Activated CD4-positive, alpha-beta T cell treated with anti-CD3 and anti-CD28 coated beads, Interleukin-2, amount 50 U/mL, for 1 hour (primary cell): ENCODE measurements around the gene SECISBP2.
"Not testable (repeated sequence)": the region's sequence is repeated elsewhere in the genome, so short reads cannot be mapped to it uniquely, and the experiment has no call there.

Experiments
- DNase-seq: peaks from one replicate; pipeline ENCODE4 v3.0.0-alpha.2; 2020

Gene SECISBP2, protein sequence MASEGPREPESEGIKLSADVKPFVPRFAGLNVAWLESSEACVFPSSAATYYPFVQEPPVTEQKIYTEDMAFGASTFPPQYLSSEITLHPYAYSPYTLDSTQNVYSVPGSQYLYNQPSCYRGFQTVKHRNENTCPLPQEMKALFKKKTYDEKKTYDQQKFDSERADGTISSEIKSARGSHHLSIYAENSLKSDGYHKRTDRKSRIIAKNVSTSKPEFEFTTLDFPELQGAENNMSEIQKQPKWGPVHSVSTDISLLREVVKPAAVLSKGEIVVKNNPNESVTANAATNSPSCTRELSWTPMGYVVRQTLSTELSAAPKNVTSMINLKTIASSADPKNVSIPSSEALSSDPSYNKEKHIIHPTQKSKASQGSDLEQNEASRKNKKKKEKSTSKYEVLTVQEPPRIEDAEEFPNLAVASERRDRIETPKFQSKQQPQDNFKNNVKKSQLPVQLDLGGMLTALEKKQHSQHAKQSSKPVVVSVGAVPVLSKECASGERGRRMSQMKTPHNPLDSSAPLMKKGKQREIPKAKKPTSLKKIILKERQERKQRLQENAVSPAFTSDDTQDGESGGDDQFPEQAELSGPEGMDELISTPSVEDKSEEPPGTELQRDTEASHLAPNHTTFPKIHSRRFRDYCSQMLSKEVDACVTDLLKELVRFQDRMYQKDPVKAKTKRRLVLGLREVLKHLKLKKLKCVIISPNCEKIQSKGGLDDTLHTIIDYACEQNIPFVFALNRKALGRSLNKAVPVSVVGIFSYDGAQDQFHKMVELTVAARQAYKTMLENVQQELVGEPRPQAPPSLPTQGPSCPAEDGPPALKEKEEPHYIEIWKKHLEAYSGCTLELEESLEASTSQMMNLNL

DNA sequence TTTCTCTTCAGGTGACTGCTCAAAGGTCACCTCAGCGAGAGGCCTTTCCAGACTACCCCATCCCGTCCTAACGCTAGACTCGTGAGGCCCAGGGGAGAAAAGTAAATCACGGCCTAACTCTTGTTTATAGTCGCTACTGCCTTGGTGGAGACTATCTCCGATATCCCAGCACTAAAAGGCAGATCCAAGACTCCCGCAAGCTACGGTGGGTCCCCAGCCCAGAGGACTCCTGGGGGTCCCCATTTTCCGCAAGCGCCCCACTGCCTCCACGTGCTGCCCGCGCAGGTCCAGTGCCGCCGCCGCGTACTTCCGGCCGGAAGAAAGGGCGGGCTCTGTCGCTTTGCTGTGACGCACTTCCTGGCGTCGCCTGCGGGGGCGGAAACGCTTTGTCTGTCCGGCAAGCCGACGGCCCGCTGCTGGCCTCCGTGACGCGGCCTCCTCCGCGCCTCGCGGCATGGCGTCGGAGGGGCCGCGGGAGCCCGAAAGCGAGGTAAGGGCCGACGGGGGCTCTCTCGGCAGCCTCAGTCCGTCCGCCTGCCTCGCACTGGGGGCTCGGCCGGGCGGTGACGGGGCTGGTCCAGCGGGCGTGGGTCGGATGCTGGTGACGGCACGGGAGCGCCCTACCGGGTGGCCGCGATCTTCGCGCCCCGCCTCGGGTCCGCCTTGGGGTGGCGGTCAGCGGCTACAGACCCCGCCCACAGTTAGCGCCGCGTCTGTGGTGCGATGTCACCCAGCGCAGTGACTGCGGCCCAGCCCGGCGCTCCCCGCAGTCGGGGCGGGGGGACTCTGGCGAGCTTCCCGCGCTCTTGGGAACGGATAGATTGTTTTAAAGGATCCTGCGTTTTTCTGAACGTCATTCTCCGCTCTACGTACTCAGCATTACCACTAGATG lies at the start of gene SECISBP2:
Gene SECISBP2 (plus strand): TSS at position 378 of the 892 bp plus-strand sequence. CDS start 77 bp downstream, at position 455.
- peak; percentile 91 for DNase-seq

DNA sequence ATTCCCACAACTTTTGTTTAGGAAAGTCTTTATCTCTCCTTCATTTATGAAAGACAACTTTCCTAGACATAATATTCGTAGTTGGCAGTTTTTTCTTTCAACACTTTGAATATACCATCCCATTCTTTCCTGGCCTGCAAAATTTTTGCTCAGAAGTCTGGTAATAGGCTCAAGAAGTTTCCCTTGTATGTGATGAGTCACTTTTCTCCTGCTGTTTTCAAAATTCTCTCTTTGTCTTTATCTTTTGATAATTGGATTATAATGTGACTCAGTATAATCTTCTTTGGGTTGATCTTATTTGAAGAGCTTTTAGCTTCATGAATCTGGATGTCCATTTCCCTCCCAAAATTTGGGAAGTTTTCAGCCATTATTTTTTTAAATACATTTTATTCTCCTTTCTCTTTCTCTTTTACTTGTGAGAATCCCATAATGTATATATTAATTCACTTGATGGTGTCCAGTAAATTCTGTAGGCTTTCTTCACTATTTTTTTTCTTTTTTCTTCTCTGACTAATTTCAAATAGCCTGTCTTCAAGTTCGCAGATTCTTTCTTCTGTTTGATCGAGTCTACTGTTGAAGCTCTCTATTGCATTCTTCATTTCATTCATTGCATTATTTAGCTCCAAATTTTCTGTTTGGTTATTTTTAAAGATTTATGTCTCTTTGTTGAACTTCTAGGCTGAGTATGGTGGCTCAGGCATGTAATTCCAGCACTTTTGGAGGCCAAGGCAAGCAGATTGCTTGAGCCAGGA lies 44.6 kb upstream of the SECISBP2 start:
- no peak for DNase-seq

- no peak for DNase-seq
Measured at GRCh38 chr9:89274838-89275237, 43.5 kb upstream of the SECISBP2 start.

- DNase-seq: not testable (repeated sequence)
Measured at GRCh38 chr9:89276040-89276439, 42.3 kb upstream of the SECISBP2 start.

- no peak for DNase-seq
Measured at GRCh38 chr9:89277043-89277442, 41.3 kb upstream of the SECISBP2 start.

GRCh38 chr9:89277454-89277853 lies 40.8 kb upstream of the SECISBP2 start:
- no peak for DNase-seq

DNA sequence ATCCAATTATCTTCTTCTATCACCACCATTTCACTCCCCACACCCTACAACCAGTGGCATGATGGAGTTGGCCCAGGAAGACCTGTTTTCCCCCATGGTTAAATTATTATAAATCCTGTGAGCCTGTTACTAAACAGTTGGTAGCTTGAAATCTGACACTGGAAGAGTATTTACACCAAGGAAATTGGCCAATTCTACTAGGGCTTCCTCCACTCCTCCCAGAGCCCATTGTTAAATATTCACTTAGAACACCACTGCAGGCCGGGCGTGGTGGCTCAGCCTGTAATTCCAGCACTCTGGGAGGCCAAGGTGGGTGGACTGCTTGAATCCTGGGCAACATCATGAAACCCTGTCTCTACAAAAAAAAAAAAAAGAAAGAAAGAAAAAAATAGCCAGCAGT lies 39.7 kb upstream of the SECISBP2 start:
- DNase-seq: no peak

DNA sequence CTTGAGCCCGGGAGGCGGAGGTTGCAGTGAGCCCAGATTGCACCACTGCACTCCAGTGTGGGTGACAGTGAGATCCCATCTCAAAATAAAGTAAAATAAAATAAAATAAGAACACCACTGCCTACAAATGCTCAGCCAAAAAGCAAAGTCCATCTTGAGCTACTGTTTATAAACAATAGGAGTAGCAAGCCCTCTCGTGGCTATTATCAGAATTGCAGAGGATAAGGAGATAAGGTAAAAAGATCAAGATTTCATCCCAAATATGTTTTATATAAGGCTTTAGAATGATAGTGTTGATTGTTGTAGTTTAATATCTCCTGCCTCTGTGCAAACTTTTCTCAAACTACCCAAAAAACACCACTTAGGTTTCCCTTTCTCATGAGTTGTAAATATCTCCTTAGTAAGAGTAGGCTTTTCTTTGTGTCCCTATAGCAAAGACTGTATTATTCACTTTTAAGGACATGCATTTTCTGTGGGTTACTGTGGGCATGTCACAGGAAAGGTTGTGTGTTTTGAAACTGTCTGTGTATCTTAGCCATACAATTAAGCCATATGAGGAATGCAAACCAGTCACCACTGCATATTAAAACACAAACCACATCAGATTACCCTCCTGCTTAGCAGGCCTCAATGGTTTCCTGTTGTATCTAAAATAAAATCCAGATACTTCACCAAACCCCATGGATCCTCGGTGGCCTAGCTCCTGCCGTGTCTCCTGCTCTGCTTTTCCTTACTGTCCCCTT lies 39.1 kb upstream of the SECISBP2 start:
- no peak for DNase-seq

DNA sequence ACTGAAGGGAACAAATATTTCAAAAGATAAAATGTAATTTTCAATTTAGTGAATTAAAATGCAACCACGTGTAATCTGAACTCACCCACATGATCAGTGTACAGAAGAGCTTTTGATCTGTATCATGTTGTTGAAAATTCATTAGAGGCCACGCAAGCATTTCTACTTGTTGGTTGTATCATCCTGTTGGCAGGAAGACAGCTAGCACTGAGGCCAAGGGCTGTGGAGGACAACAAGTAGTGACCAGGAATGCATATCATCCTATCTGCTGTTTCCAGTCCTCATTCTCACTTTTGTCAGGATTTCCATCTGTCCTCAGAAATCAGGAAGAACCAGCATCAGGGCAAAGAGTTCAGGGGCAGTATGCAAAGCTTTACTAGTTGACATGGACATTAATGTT lies 37.2 kb upstream of the SECISBP2 start:
- no peak for DNase-seq

DNA sequence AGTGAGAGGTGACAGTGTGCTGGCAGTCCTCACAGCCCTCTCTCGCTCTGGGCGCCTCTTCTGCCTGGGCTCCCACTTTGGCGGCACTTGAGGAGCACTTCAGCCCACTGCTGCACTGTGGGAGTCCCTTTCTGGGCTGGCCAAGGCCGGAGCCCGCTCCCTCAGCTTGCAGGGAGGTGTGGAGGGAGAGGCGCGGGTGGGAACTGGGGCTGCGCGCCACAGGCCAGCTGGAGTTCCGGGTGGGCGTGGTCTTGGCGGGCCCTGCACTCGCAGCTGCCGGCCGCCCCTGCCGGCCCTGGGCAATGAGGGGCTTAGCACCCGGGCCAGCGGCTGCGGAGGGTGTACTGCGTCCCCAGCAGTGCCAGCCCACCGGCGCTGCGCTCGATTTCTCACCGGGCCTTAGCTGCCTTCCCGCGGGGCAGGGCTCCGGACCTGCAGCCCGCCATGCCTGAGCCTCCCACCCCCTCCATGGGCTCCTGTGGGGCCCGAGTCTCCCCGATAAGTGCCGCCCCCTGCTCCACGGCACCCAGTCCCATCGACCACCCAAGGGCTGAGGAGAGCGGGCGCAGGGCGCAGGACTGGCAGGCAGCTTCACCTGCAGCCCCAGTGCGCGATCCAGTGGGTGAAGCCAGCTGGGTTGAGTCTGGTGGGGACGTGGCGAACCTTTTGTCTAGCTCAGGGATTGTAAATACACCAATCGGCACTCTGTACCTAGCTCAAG lies 35.9 kb upstream of the SECISBP2 start:
- not testable (repeated sequence) for DNase-seq

- no peak for DNase-seq
Measured at GRCh38 chr9:89284076-89284475, 34.2 kb upstream of the SECISBP2 start.

GRCh38 chr9:89291741-89292140 lies 26.6 kb upstream of the SECISBP2 start:
- no peak for DNase-seq

GRCh38 chr9:89293014-89293413 lies 25.3 kb upstream of the SECISBP2 start:
- no peak for DNase-seq

DNA sequence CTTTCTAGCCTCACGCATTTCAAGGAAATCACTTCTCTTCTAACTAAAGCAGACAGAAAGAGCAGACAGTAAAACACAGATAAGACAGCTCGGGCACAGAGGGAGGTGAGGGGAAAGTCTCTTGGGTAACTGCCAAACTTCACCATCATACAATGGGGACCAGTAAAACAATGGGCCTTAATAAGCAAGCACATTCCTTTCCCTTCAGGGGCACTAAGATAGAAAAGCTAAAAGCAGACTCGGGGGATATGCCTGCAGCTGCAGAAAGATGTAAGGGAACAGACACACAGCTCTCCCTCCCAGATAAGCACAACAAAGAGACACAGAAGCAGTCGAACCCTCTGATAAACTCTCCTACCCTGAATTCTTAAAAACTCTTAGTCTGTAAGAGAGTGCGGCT lies 22.9 kb upstream of the SECISBP2 start:
- no peak for DNase-seq

GRCh38 chr9:89301996-89302395 lies 16.3 kb upstream of the SECISBP2 start:
- not testable (repeated sequence) for DNase-seq

DNA sequence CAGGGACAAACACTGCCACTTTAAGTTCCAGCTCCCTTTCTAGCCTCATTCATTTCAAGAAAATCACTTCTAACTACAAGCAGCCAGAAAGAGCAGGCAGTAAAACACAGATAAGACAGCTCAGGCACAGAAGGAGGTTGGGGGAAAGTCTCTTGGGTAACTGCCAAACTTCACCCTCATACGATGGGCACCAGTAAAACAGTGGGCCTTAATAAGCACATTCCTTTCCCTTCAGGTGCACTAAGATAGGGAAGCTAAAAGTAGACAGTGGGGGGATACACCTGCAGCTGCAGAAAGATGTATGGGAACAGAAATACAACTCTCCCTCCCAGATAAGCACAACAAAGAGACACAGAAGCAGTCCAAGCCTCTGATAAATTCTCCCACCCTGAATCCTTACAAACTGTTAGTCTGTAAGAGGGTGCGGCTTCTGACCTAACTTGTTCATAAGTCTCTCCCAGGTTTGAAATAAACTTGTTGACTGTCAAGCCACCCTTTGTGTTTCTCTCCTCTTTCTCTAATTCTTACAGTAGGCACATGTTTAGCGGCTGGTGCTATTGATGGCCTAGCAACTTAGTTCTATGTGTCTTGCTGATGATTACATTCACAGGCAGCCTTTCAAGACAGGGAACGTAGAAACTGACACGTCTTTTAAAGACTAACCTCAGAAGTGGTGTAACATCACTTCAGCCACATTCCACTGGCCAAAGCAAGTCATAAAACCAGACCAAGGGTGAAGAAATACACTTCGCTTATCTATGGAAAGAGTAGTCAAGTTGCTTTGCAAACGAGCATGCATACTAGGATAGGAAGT lies 14.1 kb upstream of the SECISBP2 start:
- no peak for DNase-seq

DNA sequence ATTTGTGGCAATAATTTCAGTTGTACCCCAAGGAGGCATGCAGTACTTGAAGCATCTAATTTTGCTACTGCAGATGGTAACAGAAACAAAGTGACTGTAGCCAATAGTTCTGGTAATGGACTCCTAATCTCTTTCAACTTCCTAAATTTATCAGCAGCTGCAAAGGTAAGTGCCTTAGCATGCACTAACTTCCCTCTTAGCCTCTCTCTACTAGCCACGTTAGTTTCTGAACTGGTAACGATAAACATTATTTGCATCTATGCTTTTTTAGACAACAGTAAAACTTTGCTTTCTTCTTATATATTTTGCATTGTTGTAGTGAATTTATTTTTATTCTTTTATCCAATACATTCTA lies 13.5 kb upstream of the SECISBP2 start:
- DNase-seq: no peak

GRCh38 chr9:89305868-89306267 lies 12.4 kb upstream of the SECISBP2 start:
- no peak for DNase-seq

DNA sequence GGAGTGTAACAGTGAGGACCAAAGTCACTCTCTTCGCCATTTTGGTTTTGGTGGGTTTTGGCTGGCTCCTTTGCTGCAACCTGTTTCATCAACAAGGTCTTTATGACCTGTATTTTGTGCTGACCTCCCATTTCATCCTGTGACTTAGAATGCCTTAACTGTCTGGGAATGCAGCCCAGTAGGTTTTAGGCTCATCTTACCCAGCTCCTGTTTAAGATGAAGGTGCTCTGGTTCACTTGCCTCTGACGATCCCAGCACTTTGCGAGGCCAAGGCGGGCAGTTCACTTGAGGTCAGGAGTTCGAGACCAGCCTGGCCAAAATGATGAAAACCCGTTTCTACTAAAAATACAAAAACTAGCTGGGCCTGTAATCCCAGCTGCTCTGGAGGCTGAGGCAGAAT lies 9.1 kb upstream of the SECISBP2 start:
- DNase-seq: no peak
